ENCODE data around the gene PKD2.

Gene PKD2

GRCh38 chr4:88045021-88045420, 37.6 kb downstream of the PKD2 start:
- TF ChIP-seq CTCF (IDR thresholded peaks at IDR 0.05; ENCODE audit: low read depth, low read length, missing control alignments) = no peak
- H3K4me3 ChIP-seq (ENCODE audit: low read depth, low read length) = no peak overlapping the region
- no peak for DNase-seq (ENCODE audit: low read depth)

- TF ChIP-seq CTCF (IDR thresholded peaks at IDR 0.05; ENCODE audit: low read depth, low read length, missing control alignments) = no peak
- no peak for DNase-seq (ENCODE audit: low read depth)
- H3K4me3 ChIP-seq (ENCODE audit: low read depth, low read length) = no peak overlapping the region
These were observed 46.8 kb downstream of the PKD2 start for GRCh38 chr4:88054229-88054628.

GRCh38 chr4:88054901-88055300, 47.5 kb downstream of the PKD2 start:
- DNase-seq (ENCODE audit: low read depth) = no peak
- H3K4me3 ChIP-seq (ENCODE audit: low read depth, low read length) = no peak overlapping the region
- peak; percentile 12 for TF ChIP-seq CTCF (IDR thresholded peaks at IDR 0.05; ENCODE audit: low read depth, low read length, missing control alignments)

DNA sequence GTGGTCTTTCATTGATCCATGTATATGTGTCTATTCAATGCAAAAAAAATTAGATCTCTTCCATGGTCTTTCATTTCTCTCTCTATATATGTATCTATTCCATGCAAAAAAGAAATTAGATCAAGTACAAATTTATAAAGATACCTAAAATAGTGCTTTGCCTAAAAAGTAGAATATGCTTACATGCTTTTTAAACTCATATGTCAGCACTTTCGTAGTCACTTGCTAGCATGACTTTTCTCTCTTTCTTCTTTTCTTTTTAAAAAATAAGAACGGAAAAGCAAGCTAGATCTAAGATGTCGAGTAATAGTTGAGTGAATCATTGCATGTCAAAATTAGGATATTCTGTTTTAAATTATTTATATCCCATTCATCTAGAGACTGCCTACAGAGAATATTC, 50.9 kb downstream of the PKD2 start:
- DNase-seq (ENCODE audit: low read depth) = no peak
- no peak for TF ChIP-seq CTCF (IDR thresholded peaks at IDR 0.05; ENCODE audit: low read depth, low read length, missing control alignments)
- H3K4me3 ChIP-seq (ENCODE audit: low read depth, low read length) = no peak overlapping the region

DNA sequence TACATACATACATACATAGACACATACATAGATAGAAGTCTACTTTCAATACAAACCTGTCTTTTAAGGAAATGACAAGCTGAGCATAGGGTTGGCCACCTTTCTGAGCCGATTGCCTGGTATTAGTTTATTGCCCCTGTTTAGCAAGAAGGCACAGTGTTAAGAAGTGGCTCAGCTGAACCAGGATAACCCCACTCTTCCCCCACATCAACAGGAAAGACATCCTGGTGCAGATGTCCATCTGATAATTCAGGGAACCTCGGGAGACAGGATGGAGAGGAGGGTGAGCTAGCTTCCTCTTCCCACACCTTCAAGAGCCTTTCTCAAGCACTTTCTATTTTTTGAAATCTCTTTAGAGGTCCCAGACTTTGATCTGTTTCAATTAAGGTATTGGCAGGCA, 52.3 kb downstream of the PKD2 start:
- DNase-seq (ENCODE audit: low read depth) = no peak
- H3K4me3 ChIP-seq (ENCODE audit: low read depth, low read length) = no peak overlapping the region
- TF ChIP-seq CTCF (IDR thresholded peaks at IDR 0.05; ENCODE audit: low read depth, low read length, missing control alignments) = no peak

- H3K4me3 ChIP-seq (ENCODE audit: low read depth, low read length) = no peak overlapping the region
- DNase-seq (ENCODE audit: low read depth) = no peak
- TF ChIP-seq CTCF (IDR thresholded peaks at IDR 0.05; ENCODE audit: low read depth, low read length, missing control alignments) = no peak
These were observed 53.0 kb downstream of the PKD2 start for GRCh38 chr4:88060431-88060830.

DNA sequence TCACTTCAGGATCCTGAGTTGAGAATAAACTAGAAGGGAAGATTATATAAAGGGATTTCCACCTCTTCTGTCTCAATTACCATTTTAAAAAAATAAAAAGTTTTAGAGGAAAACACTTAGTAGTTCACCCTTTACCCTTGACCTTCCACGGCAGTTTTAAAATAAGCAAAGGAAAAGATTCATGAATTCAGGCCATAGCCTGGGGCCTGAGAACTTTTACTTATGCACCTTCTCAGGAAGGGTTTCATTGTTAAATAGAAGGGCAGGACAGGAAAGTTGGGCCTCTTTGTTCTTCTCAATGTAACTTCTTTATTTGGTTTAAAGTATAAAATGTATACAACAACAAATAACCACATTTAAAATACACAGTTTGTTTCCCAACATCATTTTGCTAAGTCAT, 54.9 kb downstream of the PKD2 start:
- DNase-seq (ENCODE audit: low read depth) = no peak
- H3K4me3 ChIP-seq (ENCODE audit: low read depth, low read length) = no peak overlapping the region
- no peak for TF ChIP-seq CTCF (IDR thresholded peaks at IDR 0.05; ENCODE audit: low read depth, low read length, missing control alignments)
